Measurements from ENCODE around the gene CHRNB2. TPM values are rescaled to one million over a fixed set of nuclear protein-coding genes. Genes with fewer than 3 reads are reported as not detected.

CHRNB2 gene
- total RNA-seq, 4 donors from 2014 or later: 0.32 to 0.82 TPM; not detected in 2

DNA sequence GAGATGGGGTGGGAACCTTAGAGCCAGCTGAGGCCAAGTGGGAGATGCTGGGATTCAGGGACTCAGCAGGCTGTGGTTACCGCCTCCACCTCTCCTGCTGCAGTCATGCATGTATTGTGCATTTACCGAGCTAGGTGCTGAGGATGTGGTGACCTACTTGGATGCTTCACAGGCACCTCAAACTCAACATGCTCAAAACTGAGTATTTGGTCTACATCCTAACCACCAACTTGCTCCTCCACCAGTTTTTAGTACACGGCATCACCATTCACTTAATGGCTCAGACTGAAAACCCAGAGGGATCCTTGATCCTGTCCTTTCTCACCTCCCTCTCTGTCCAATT, 5.6 kb downstream of the CHRNB2 start:
- H3K27ac ChIP-seq: no peak overlapping the region
- H3K27me3 ChIP-seq: peaks cover 9% of the 10 kb centered on the region
- in situ Hi-C loops (cut with MboI; ENCODE audit: low pct_ligation_motif_present in 1 of 4, low pct_unique_long_range_greater_than_20kb in 1 of 4, low sequenced_read_pairs in 3 of 4): loop anchor here in 2 of 4 donors (10.0 to 25.0 kb wide), 2 partner anchors 312 to 314 kb away; no protein-coding TSS in a partner anchor

DNA sequence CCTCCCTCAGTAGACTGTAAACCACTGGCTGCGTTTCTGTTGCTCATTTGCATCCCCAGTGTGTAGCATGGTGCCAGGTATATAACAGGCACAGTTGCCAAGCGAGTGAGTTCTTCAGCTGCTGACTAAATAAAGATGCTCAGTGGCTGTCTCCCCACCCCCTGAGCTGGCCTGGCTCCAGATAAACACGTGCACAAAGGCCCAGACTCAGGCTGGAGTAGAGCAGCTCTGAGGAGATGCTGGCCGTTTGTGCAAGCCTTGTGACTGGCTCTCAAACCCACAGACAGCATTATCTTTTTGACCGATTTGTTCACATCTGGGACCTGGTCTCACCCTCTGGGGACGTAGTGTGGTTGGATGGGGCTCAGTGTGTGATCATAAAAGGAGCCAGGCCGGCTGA, 7.1 kb downstream of the CHRNB2 start:
- 0 to 15% methylated on average over 4 to 7 of the region's 7 CpGs for WGBS, 2 donors (ENCODE audit: low coverage in 1 of 2)
- in situ Hi-C loops (cut with MboI; ENCODE audit: low pct_ligation_motif_present in 1 of 4, low pct_unique_long_range_greater_than_20kb in 1 of 4, low sequenced_read_pairs in 3 of 4): loop anchor here in 2 of 4 donors (10.0 to 25.0 kb wide), 2 partner anchors 310 to 313 kb away; no protein-coding TSS in a partner anchor
- Histone ChIP-seq H3K27me3 (no peaks in the 10 kb centered on the region), H3K4me1 (no peaks in the 10 kb centered on the region), H3K9me3 (no peaks in the 10 kb centered on the region), H3K4me3 (no peak overlapping the region), H3K27ac (no peak overlapping the region), H3K36me3 (no peaks in the 10 kb centered on the region)
- no peak for DNase-seq
- no peak for TF ChIP-seq POLR2AphosphoS5 (IDR thresholded peaks at IDR 0.05)
- TF ChIP-seq CTCF (IDR thresholded peaks at IDR 0.05): no peak
- no peak for TF ChIP-seq EP300 (IDR thresholded peaks at IDR 0.05; ENCODE audit: low read depth)
- TF ChIP-seq POLR2A (IDR thresholded peaks at IDR 0.05): no peak
- intact Hi-C loops (cut with DNase I; ENCODE audit: low total_unique reads): no loop called here

More for the DNA sequence above, 5.6 kb downstream of the CHRNB2 start:
- intact Hi-C loops (cut with DNase I; ENCODE audit: low total_unique reads): no loop called here
- Histone ChIP-seq H3K9me3 (no peaks in the 10 kb centered on the region), H3K4me3 (no peak overlapping the region), H3K36me3 (no peaks in the 10 kb centered on the region), H3K4me1 (peaks cover 0 to 1% (median under 1%) of the 10 kb centered on the region in 4 donors)
- WGBS, 2 donors (ENCODE audit: low coverage in 1 of 2): 72 to 86% methylated on average over 2 to 3 of the region's 3 CpGs
- no peak for TF ChIP-seq POLR2A (IDR thresholded peaks at IDR 0.05)
- TF ChIP-seq EP300 (IDR thresholded peaks at IDR 0.05; ENCODE audit: low read depth): no peak
- no peak for TF ChIP-seq CTCF (IDR thresholded peaks at IDR 0.05)
- TF ChIP-seq POLR2AphosphoS5 (IDR thresholded peaks at IDR 0.05): no peak
- DNase-seq: no peak

DNA sequence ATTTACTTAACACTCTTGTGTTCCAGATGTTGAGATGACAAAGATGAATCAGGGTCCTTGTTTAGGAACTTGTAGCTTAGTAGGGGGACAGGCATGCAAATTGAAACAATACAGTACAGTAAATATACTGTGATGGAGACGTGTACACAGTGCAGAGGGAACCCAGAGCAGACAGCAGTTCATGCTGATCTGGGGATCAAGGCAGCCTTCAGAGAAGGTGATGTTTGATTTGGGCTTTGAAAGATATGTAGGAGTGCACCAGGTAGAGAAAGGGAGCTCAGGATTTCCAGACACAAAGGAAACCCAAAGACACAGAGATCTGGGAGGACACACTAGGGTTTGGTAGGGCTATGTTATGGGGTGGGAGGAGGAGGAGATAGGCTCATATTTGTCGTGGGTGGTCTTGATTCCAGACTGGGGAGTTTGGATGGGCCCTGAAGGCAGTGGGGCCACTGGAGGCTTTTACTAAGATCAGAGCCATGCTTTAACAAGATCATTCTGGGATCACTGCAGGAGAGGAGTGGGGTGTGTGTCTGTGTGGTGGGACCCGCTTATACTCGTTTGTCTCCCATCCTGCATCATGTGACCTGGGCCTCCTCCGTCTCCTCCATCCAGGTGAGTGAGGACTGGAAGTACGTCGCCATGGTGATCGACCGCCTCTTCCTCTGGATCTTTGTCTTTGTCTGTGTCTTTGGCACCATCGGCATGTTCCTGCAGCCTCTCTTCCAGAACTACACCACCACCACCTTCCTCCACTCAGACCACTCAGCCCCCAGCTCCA, 7.8 kb downstream of the CHRNB2 start:
- intact Hi-C loops (cut with DNase I; ENCODE audit: low total_unique reads): no loop called here
- Histone ChIP-seq H3K4me3 (no peak overlapping the region), H3K27me3 (no peaks in the 10 kb centered on the region), H3K27ac (no peak overlapping the region), H3K4me1 (no peaks in the 10 kb centered on the region), H3K36me3 (no peaks in the 10 kb centered on the region), H3K9me3 (no peaks in the 10 kb centered on the region)
- no peak for TF ChIP-seq POLR2AphosphoS5 (IDR thresholded peaks at IDR 0.05)
- no peak for TF ChIP-seq POLR2A (IDR thresholded peaks at IDR 0.05)
- no peak for TF ChIP-seq EP300 (IDR thresholded peaks at IDR 0.05; ENCODE audit: low read depth)
- no peak for TF ChIP-seq CTCF (IDR thresholded peaks at IDR 0.05)
- WGBS, 2 donors (ENCODE audit: low coverage in 1 of 2): 75 to 84% methylated on average over 6 to 10 of the region's 10 CpGs
- no peak for DNase-seq
- in situ Hi-C loops (cut with MboI; ENCODE audit: low pct_ligation_motif_present in 1 of 4, low pct_unique_long_range_greater_than_20kb in 1 of 4, low sequenced_read_pairs in 3 of 4): loop anchor here in 1 of 4 donors (10.0 kb wide), 1 partner anchor 309 kb away; no protein-coding TSS in a partner anchor

DNA sequence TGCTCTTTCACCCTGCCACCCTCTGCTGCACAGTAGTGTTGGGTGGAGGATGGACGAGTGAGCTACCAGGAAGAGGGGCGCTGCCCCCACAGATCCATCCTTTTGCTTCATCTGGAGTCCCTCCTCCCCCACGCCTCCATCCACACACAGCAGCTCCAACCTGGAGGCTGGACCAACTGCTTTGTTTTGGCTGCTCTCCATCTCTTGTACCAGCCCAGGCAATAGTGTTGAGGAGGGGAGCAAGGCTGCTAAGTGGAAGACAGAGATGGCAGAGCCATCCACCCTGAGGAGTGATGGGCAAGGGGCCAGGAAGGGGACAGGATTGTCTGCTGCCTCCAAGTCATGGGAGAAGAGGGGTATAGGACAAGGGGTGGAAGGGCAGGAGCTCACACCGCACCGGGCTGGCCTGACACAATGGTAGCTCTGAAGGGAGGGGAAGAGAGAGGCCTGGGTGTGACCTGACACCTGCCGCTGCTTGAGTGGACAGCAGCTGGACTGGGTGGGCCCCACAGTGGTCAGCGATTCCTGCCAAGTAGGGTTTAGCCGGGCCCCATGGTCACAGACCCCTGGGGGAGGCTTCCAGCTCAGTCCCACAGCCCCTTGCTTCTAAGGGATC, 8.5 kb downstream of the CHRNB2 start:
- in situ Hi-C loops (cut with MboI; ENCODE audit: low pct_ligation_motif_present in 1 of 4, low pct_unique_long_range_greater_than_20kb in 1 of 4, low sequenced_read_pairs in 3 of 4) (loop anchor here in 1 of 4 donors (10.0 kb wide), 1 partner anchor 309 kb away; no protein-coding TSS in a partner anchor), intact Hi-C loops (cut with DNase I; ENCODE audit: low total_unique reads) (no loop called here)
- no peak for TF ChIP-seq CTCF (IDR thresholded peaks at IDR 0.05)
- TF ChIP-seq POLR2AphosphoS5 (IDR thresholded peaks at IDR 0.05): no peak
- no peak for TF ChIP-seq EP300 (IDR thresholded peaks at IDR 0.05; ENCODE audit: low read depth)
- TF ChIP-seq POLR2A (IDR thresholded peaks at IDR 0.05): no peak
- no peak overlapping the region for H3K27ac ChIP-seq
- no peaks in the 10 kb centered on the region for H3K27me3 ChIP-seq
- H3K4me3 ChIP-seq: no peak overlapping the region
- H3K36me3 ChIP-seq: no peaks in the 10 kb centered on the region
- DNase-seq: no peak
- no peaks in the 10 kb centered on the region for H3K4me1 ChIP-seq
- H3K9me3 ChIP-seq: no peaks in the 10 kb centered on the region
- 76 to 80% methylated on average over 2 to 8 of the region's 8 CpGs for WGBS, 2 donors (ENCODE audit: low coverage in 1 of 2)
